GM23338 (cell line): ENCODE data around the gene PAK1. TPM values are rescaled to one million over a fixed set of nuclear protein-coding genes. Genes with fewer than 3 reads are reported as not detected.

ENCODE experiments used
- ATAC-seq: fragments of 200-7000 bp; cut with Tn5 transposase; 3 replicates; pipeline ENCODE4 v1.9.1; 2020
- DNase-seq: peaks from one replicate; pipeline ENCODE4 v3.0.0-alpha.2; 2015; ENCODE audit warnings: low spot score
- H2AFZ ChIP-seq: fragments of 200-600 bp; sonication (generic); 2 replicates; pipeline ENCODE4 v1.8.0; 2016; ENCODE audit warnings: antibody characterized with exemption, mild to moderate bottlenecking, moderate library complexity
- H3F3A ChIP-seq: fragments of 200-600 bp; sonication (generic); replicated peaks from 2 replicates; pipeline ENCODE4 v1.8.0; 2017; ENCODE audit warnings: antibody characterized with exemption, mixed run types, low read depth
- H3K27ac ChIP-seq: fragments of 200-600 bp; sonication (generic); 2 replicates; pipeline ENCODE4 v1.6.1; 2016; ENCODE audit warnings: low read depth
- H3K27me3 ChIP-seq: fragments of 200-600 bp; sonication (generic); 2 replicates; pipeline ENCODE4 v1.8.0; 2016; ENCODE audit warnings: mild to moderate bottlenecking, mixed run types, moderate library complexity; ENCODE audit not compliant: insufficient read depth
- H3K36me3 ChIP-seq: fragments of 200-600 bp; sonication (generic); 2 replicates; pipeline ENCODE4 v1.8.0; 2016; ENCODE audit warnings: mild to moderate bottlenecking; ENCODE audit not compliant: insufficient read depth
- H3K4me1 ChIP-seq: fragments of 200-600 bp; sonication (generic); 2 replicates; pipeline ENCODE4 v1.8.0; 2016; ENCODE audit warnings: mild to moderate bottlenecking, moderate library complexity; ENCODE audit not compliant: insufficient read depth
- H3K4me2 ChIP-seq: fragments of 200-600 bp; sonication (generic); 2 replicates; pipeline ENCODE4 v1.7.1; 2017; ENCODE audit warnings: mixed run types
- H3K4me3 ChIP-seq: fragments of 200-600 bp; sonication (generic); 2 replicates; pipeline ENCODE4 v1.6.1; 2016; ENCODE audit warnings: mixed run types
- H3K79me2 ChIP-seq: fragments of 200-600 bp; sonication (generic); replicated peaks from 2 replicates; pipeline ENCODE4 v1.8.0; 2017; ENCODE audit warnings: mild to moderate bottlenecking; ENCODE audit not compliant: insufficient read depth
- H3K9me2 ChIP-seq: fragments of 200-600 bp; sonication (generic); 2 replicates; pipeline ENCODE4 v1.8.0; 2017; ENCODE audit not compliant: insufficient read depth
- H4K20me1 ChIP-seq: fragments of 200-600 bp; sonication (generic); replicated peaks from 2 replicates; pipeline ENCODE4 v1.8.0; 2017; ENCODE audit warnings: mild to moderate bottlenecking; ENCODE audit not compliant: insufficient read depth
- H3K27ac Mint-ChIP-seq: 2 replicates; pipeline ENCODE4 v1.8.0; 2020; ENCODE audit warnings: inconsistent platforms, mild to moderate bottlenecking, moderate library complexity, mixed read lengths
- H3K27me3 Mint-ChIP-seq: 3 replicates; pipeline ENCODE4 v1.8.0; 2022; ENCODE audit warnings: low read depth, mild to moderate bottlenecking, moderate library complexity, mixed read lengths, inconsistent platforms; ENCODE audit not compliant: insufficient read depth, poor library complexity
- H3K36me3 Mint-ChIP-seq: 3 replicates; pipeline ENCODE4 v1.8.0; 2021; ENCODE audit warnings: low read depth, mild to moderate bottlenecking, inconsistent platforms, moderate library complexity, mixed read lengths
- H3K4me1 Mint-ChIP-seq: 3 replicates; pipeline ENCODE4 v1.8.0; 2020; ENCODE audit warnings: mild to moderate bottlenecking, inconsistent platforms, mixed read lengths
- H3K4me3 Mint-ChIP-seq: 3 replicates; pipeline ENCODE4 v1.8.0; 2021; ENCODE audit warnings: moderate library complexity, mild to moderate bottlenecking, inconsistent platforms, mixed read lengths
- H3K9me3 Mint-ChIP-seq: 3 replicates; pipeline ENCODE4 v1.8.0; 2020; ENCODE audit warnings: moderate library complexity, mild to moderate bottlenecking, inconsistent platforms, mixed read lengths
- CREB1 ChIP-seq: fragments of 250-450 bp; sonication (Bioruptor Pico); IDR thresholded peaks from 2 replicates; pipeline ENCODE4 v1.5.0; 2020; ENCODE audit warnings: low read depth, mild to moderate bottlenecking, moderate library complexity
- EZH2 ChIP-seq: fragments of 200-600 bp; sonication (generic); IDR thresholded peaks from one replicate; pipeline ENCODE4 v1.8.0; 2017; ENCODE audit warnings: antibody characterized with exemption, mild to moderate bottlenecking, low read depth; ENCODE audit not compliant: unreplicated experiment
- NANOG ChIP-seq: IDR thresholded peaks from 2 replicates; pipeline ENCODE4 v1.6.1; 2016; ENCODE audit warnings: antibody characterized with exemption, borderline replicate concordance
- STAT1 ChIP-seq: IDR thresholded peaks from one replicate; pipeline ENCODE4 v1.6.1; 2016; ENCODE audit warnings: antibody characterized with exemption; ENCODE audit not compliant: unreplicated experiment
- ZNF114 ChIP-seq: fragments of 250-450 bp; sonication (Bioruptor Pico); IDR thresholded peaks from 2 replicates; pipeline ENCODE4 v1.5.0; 2020; ENCODE audit warnings: mild to moderate bottlenecking, moderate library complexity
- polyA plus RNA-seq: library from polyadenylated mRNA; unstranded; fragments of >200 nt; fragmentation: Nextera tagmentation; extraction: Ambion mirVana; gene quantifications from 2 replicates; pipeline ENCODE4 v1.2.1, GENCODE V29; 2016
- total RNA-seq: library from RNA; depleted of rRNA; stranded (reverse); fragments of >200 nt; shearing (Covaris generic); gene quantifications from 2 replicates; pipeline ENCODE4 v1.2.3, GENCODE V29; 2014
- TF ChIP-seq, protein P1 (sequence below), 2 experiments: fragments of 200-600 bp in 1 of 2; sonication (generic) in 1 of 2; conservative IDR thresholded peaks; 2 replicates each; pipeline versions ENCODE4 v1.5.1 to v1.6.1; 2016 to 2017; ENCODE audit warnings: antibody characterized with exemption in 2 of 2, low read depth in 2 of 2, mild to moderate bottlenecking in 2 of 2, moderate library complexity in 1 of 2
- TF ChIP-seq, protein P2 (sequence below): IDR thresholded peaks from one replicate; pipeline ENCODE4 v1.6.1; 2018; ENCODE audit warnings: antibody characterized with exemption; ENCODE audit not compliant: unreplicated experiment
- TF ChIP-seq, protein P3 (sequence below): IDR thresholded peaks from 2 replicates; pipeline ENCODE4 v1.6.1; 2016; ENCODE audit warnings: antibody characterized with exemption

Gene PAK1
- total and polyA plus RNA-seq, 2 experiments from 2014 or later, result 102 to 175 TPM

DNA sequence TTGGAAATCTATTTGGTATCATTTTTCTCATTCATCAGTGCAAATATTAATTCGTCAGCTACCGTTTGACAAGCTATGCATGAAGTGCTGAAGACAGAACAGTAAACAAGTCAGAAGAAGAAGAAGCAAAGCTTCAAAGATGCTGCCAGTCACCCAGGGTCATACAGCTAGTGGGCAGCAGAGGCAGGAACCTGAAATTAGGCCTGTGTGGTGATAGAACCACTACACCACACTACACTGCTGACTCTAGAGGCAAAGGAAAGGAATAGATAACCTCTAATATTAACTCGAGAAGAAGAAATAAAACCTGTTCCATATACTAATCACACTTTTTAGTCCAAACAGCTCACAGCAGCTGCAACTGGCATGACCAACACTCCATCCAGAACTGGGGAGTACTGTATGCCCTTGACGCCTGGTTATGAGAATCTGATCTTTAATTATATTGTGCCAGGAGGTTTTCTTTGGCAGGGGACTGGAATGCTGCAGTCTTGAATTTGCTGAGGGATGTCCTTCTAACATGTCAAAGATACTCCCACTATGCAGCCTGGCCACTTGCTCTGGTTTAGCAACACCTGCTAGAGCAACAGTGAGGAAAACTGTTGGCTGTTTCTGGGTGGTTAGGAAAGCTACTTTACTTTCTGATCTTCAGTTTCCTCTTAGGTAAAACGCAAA is 73.0 kb downstream of the PAK1 start:
- DNase-seq (no peak), ATAC-seq (peak; percentile 56)
- peak overlapping the region; percentile 68; the same call in 1 of the 2 replicates for H3K27ac ChIP-seq
- H3K4me3 ChIP-seq, result no peak overlapping the region
- H3K4me2 ChIP-seq, result no peak overlapping the region
- no peaks in the 10 kb centered on the region for H3K27me3 ChIP-seq
- Mint-ChIP-seq H3K27me3 (no peaks in the 10 kb centered on the region), H3K27ac (no peak overlapping the region), H3K4me1 (peaks cover 24% of the 10 kb centered on the region), H3K4me3 (no peak overlapping the region), H3K36me3 (peaks cover 17% of the 10 kb centered on the region; the same call in 2 of the 3 replicates), H3K9me3 (no peaks in the 10 kb centered on the region)
- TF ChIP-seq STAT1, result no peak
- TF ChIP-seq ZNF114 (CRISPR knock-in tag), result no peak
- TF ChIP-seq EZH2, result no peak
- TF ChIP-seq, protein P1, sequence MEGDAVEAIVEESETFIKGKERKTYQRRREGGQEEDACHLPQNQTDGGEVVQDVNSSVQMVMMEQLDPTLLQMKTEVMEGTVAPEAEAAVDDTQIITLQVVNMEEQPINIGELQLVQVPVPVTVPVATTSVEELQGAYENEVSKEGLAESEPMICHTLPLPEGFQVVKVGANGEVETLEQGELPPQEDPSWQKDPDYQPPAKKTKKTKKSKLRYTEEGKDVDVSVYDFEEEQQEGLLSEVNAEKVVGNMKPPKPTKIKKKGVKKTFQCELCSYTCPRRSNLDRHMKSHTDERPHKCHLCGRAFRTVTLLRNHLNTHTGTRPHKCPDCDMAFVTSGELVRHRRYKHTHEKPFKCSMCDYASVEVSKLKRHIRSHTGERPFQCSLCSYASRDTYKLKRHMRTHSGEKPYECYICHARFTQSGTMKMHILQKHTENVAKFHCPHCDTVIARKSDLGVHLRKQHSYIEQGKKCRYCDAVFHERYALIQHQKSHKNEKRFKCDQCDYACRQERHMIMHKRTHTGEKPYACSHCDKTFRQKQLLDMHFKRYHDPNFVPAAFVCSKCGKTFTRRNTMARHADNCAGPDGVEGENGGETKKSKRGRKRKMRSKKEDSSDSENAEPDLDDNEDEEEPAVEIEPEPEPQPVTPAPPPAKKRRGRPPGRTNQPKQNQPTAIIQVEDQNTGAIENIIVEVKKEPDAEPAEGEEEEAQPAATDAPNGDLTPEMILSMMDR (conservative IDR thresholded peaks at IDR 0.05; ENCODE audit: low read depth in 2 of 2), result no peak; a peak in 1 of 4 replicates
- TF ChIP-seq CREB1 (CRISPR knock-in tag), result no peak
- TF ChIP-seq, protein P2, sequence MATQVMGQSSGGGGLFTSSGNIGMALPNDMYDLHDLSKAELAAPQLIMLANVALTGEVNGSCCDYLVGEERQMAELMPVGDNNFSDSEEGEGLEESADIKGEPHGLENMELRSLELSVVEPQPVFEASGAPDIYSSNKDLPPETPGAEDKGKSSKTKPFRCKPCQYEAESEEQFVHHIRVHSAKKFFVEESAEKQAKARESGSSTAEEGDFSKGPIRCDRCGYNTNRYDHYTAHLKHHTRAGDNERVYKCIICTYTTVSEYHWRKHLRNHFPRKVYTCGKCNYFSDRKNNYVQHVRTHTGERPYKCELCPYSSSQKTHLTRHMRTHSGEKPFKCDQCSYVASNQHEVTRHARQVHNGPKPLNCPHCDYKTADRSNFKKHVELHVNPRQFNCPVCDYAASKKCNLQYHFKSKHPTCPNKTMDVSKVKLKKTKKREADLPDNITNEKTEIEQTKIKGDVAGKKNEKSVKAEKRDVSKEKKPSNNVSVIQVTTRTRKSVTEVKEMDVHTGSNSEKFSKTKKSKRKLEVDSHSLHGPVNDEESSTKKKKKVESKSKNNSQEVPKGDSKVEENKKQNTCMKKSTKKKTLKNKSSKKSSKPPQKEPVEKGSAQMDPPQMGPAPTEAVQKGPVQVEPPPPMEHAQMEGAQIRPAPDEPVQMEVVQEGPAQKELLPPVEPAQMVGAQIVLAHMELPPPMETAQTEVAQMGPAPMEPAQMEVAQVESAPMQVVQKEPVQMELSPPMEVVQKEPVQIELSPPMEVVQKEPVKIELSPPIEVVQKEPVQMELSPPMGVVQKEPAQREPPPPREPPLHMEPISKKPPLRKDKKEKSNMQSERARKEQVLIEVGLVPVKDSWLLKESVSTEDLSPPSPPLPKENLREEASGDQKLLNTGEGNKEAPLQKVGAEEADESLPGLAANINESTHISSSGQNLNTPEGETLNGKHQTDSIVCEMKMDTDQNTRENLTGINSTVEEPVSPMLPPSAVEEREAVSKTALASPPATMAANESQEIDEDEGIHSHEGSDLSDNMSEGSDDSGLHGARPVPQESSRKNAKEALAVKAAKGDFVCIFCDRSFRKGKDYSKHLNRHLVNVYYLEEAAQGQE, result no peak
- H4K20me1 ChIP-seq, result peaks cover 88% of the 10 kb centered on the region
- no peaks in the 10 kb centered on the region for H3K36me3 ChIP-seq
- H3K79me2 ChIP-seq, result peaks cover 100% of the 10 kb centered on the region
- no peak overlapping the region for H2AFZ ChIP-seq
- H3K9me2 ChIP-seq, result peaks cover 14% of the 10 kb centered on the region
- peaks cover 3% of the 10 kb centered on the region for H3F3A ChIP-seq
- peaks cover 51% of the 10 kb centered on the region for H3K4me1 ChIP-seq

DNA sequence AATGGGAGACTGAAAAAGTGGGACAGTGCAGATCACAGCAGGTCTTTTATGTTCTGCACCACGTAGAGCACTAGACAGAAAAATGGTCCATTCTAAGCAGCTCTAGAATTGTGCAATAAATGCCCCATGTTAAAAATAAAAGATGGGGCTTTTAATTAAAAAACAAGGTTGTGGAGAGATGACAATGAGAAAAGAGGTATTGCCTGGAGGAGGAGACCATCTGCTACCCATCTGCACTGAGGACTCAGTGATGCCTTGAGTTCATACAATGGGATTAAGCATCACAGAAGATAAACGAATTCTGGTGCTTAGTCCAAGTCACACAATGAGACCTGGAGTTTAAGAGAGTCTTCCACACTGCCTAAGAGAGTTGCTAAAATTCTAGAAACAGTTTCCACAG is 73.6 kb downstream of the PAK1 start:
- peaks cover 87% of the 10 kb centered on the region for H4K20me1 ChIP-seq
- H3K27ac Mint-ChIP-seq, result no peak overlapping the region
- H3K79me2 ChIP-seq, result peaks cover 100% of the 10 kb centered on the region
- TF ChIP-seq NANOG (no peak), CREB1 (CRISPR knock-in tag) (no peak)
- TF ChIP-seq, protein P2, result no peak
- TF ChIP-seq, protein P3, sequence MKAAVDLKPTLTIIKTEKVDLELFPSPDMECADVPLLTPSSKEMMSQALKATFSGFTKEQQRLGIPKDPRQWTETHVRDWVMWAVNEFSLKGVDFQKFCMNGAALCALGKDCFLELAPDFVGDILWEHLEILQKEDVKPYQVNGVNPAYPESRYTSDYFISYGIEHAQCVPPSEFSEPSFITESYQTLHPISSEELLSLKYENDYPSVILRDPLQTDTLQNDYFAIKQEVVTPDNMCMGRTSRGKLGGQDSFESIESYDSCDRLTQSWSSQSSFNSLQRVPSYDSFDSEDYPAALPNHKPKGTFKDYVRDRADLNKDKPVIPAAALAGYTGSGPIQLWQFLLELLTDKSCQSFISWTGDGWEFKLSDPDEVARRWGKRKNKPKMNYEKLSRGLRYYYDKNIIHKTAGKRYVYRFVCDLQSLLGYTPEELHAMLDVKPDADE, result no peak

More for the DNA sequence above, 73.6 kb downstream of the PAK1 start:
- Histone ChIP-seq H2AFZ (no peak overlapping the region), H3K36me3 (no peaks in the 10 kb centered on the region), H3K4me1 (peaks cover 51% of the 10 kb centered on the region), H3F3A (peaks cover 3% of the 10 kb centered on the region), H3K27ac (no peak overlapping the region), H3K4me2 (no peak overlapping the region), H3K27me3 (no peaks in the 10 kb centered on the region), H3K4me3 (no peak overlapping the region), H3K9me2 (peaks cover 14% of the 10 kb centered on the region)
- no peak overlapping the region for H3K4me3 Mint-ChIP-seq
- no peaks in the 10 kb centered on the region for H3K27me3 Mint-ChIP-seq
- peaks cover 24% of the 10 kb centered on the region for H3K4me1 Mint-ChIP-seq
- no peak for DNase-seq
- H3K9me3 Mint-ChIP-seq, result no peaks in the 10 kb centered on the region
- H3K36me3 Mint-ChIP-seq, result peaks cover 17% of the 10 kb centered on the region; the same call in 2 of the 3 replicates
- ATAC-seq, result no peak
